HG02938 (cell line): ENCODE data around the gene PDZD2.
"Not testable (repeated sequence)": the region's sequence is repeated elsewhere in the genome, so short reads cannot be mapped to it uniquely, and the experiment has no call there.

Experiments used
- ATAC-seq: cut with Tn5 transposase; IDR thresholded peaks from one replicate; pipeline ENCODE4 v1.9.1; 2021; ENCODE audit warnings: mild to moderate bottlenecking, moderate library complexity; ENCODE audit not compliant: unreplicated experiment

Gene PDZD2

GRCh38 chr5:31731710-31732301 is 92.9 kb downstream of the PDZD2 start:
- no peak for ATAC-seq

DNA sequence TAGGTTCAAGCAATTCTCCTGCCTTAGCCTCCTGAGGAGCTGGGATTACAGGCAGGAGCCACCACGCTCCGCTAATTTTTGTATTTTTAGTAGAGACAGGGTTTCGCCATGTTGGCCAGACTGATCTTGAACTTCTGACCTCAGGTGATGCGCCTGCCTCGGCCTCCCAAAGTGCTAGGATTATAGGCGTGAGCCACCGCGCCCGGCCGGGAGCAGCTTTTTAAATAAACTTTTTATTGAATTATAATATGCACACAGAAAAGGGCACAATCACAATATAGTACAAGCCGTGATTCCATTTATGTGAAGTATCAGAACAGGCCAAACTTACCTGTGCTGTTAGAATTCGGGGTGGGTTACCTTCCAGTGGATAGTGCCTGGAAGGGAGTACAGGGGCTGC is 93.9 kb downstream of the PDZD2 start:
- ATAC-seq = not testable (repeated sequence)

DNA sequence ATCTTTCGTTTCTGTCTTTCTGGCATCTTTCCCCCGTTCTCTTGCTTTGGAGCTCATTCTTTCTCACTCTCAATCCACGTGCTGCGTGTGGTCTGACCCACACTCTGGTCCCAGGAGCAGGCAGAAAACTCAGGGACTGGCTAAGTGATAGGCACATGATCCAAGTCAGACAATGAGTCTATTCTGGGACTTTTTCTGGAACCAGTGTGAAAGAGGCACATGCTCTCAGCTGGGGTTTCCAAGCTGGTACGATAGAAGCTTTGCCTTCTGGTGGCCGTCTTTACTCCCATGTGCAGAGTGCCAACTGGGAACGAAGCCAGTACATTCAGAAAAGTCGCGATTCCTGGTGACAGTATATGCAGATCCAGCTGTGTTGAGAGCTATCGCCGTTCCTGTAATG is 94.4 kb downstream of the PDZD2 start:
- no peak for ATAC-seq

DNA sequence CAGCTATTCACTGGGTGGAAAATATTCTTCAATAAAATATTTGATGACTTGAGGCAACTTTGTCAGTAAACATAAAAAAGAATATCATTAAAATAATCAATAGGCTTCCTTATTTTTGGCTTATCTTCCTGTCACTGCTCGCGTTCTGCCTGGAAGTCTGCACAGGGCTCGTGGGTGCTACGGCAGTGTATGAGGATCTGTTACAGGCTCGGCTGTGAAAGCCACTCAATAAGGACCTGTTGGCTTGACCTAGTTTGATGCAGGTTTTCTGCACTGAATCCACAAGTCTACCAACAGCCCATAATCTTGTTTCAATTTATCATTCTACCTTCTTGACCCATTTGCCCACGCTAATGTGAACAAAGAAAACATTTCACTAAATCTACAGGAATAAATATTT is 97.2 kb downstream of the PDZD2 start:
- ATAC-seq = no peak

- no peak for ATAC-seq
Observed at GRCh38 chr5:31738199-31738598, 99.3 kb downstream of the PDZD2 start.

DNA sequence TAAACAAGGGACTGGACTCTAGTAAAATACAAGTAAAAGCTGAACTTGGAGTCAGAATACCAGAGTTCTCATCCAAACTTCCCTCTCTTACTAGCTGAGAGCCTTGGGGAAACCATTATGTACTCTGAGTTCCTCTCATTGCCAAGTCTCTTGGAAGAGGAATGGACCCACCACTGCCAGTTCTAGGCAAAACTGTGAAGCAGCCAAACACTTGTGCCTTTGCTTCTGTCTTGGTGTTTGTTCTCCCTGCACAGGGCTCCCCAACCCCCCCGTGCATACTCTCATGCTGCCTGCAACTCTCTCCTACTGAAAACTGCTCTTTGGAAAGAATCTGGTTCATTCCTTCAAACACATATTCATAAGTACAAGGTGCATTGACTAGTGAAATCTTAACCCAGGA is 102.6 kb downstream of the PDZD2 start:
- ATAC-seq = no peak

GRCh38 chr5:31743678-31744077 is 104.7 kb downstream of the PDZD2 start:
- no peak for ATAC-seq

DNA sequence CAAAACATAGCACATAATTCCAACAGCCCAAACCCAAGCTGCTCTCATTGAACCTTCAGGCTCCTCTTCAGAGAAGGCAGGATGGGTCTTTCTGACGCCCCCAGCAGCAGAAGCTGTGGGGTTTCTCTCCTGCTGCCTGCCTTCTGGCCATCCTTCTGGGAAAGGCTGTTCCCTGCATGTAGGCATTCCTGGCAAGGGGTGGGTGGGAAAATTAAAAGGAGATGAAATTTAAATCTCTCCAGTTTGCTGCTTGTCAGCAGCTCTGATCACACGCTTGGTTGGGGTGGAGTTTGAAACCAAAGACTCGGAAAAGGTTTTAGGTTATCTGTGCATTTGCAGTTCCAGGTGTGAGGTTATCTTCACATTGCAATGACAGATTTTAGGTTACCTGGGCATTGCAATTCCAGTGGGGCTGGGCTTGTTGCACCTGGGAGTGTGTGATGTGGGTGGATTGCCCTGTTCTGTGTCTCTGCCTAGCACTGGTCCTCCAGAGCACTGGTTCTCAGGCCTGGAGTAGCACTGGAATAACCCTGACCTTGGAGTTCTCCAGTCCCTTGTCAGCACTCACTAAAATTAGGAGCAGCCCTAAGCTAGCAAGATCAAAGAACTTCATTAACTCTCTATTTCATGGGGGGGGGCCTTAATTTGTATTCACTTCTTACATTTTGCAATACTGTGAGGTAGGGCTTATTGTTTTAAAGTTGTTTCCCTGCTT is 109.7 kb downstream of the PDZD2 start:
- ATAC-seq = no peak

- no peak for ATAC-seq
Observed at GRCh38 chr5:31750215-31750614, 111.3 kb downstream of the PDZD2 start.

DNA sequence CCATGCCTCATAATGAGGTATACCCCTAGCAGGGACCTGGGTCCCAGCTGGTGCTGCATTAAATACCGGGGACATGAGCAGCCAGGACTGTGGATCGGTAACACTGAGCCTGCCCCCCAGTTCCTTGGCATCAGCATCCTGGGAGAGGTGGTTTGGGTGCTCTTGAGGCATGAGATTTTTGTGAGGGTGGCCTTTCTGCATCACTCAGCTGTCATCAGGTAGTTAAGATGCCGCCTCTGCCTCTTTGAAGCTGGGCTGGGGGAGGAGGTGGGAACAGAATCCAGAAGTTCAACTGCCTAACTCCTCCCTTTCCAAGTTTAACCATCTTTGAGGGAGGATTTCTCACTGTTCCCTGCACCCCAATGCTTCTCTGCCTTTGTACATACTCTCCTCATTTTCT is 112.7 kb downstream of the PDZD2 start:
- ATAC-seq = no peak

DNA sequence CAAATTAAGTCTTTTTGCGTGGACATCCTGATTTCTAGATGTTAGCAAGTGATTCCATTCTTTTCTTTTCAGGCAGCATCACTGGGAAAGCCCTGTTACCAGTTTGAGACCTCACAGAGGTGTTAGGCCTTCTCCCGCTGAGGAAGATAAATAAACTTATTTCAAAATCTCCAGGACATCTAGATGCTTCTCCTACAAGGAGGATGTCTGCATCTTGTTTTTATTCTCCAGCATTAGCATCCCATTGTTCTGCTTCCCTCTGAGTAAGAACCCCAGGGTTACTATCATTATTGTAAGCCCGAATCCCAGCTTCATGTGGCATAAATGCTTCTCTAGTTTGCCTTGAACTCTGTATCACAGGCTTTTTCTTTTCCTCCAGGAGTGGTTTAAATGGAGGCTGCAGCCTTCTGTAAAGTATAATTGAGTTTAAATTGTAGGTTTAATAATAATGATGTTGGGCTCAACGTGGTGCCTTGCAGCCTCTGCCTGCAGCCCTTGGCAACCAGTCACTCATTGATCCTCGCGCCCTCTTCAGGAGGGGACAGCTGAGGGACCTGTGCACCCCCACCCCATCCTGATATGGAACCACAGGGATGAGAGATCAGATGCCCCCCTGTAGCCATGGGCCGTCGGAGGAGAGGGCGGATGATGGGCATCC is 114.9 kb downstream of the PDZD2 start:
- ATAC-seq = no peak

GRCh38 chr5:31754358-31754704 is 115.4 kb downstream of the PDZD2 start:
- ATAC-seq = no peak

DNA sequence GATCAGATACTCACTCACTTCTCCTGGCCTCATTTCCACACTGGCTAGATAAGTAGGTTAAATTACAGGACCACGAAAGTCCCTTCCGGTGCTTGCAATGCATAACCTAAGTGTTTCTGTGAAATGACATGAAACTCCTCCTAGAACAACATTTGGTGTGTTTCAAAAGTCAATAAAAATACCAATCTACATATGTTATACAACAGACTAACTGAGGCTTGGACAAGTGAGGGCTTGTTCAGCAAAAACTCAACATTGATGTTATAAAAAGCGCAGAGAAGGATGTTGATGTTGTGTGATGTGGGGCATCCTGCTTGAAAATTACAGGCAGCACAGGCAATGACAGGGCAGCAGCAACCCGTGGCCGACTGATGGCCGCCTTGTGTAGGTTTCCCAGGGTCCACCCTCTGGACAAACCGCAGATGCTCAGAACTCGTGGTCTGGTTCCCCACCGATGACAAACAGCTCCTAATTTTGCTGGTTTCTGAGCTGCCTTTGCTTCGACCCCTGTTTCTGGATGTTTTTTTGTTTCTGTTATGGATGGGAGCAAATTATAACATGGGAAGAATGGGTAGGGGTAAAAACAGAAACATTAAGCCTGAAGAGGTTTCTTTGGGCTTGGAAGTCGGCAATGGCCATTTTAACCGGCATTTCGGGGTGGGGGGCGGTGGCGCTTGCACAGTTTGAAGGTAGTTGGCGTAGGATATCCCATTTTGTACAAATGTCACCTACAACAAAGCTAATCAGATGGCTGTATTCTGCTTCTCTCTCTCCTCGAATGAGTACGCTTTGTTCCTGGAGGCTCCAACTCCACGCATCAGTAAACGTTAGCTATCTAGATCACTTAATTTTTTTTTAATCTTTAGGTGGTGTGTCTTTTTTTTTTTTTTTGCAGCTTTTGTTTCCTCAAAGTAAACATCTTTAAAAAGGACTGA is 116.1 kb downstream of the PDZD2 start:
- no peak for ATAC-seq

- no peak for ATAC-seq
Observed at GRCh38 chr5:31755676-31756230, 116.8 kb downstream of the PDZD2 start.

- ATAC-seq = no peak
Observed at GRCh38 chr5:31757806-31758205, 118.9 kb downstream of the PDZD2 start.

DNA sequence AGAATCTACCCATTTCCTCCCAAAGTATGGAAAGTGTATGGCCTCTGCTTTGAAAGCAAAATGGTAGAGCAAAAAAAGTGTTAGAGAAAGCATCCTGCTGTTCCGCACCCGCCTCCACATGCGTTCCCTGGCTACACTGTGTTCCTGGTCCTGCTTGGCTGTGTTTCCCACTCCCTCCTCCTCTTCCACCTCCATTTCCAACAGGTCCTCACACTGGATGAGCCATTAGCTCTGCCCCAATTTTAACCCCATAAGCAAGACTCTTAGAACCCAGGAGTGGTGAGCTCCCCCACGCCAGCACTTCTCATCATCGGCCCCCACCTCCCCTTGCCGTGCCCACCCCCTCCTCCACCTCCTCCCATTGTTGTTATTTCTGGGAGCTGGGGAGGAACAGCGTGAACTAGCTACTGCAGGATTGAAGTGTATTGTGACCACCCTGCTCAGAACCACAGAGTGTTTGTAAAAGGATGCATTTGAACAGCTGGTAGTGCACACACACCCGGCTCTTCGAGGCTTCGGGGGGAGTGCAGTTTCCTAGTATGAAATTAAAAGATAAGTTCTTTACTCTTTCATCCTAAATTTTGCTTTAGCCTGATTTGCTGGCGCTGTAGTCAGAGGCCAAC is 120.0 kb downstream of the PDZD2 start:
- no peak for ATAC-seq

GRCh38 chr5:31759925-31760324 is 121.0 kb downstream of the PDZD2 start:
- ATAC-seq = no peak

GRCh38 chr5:31761877-31762276 is 122.9 kb downstream of the PDZD2 start:
- ATAC-seq = no peak

DNA sequence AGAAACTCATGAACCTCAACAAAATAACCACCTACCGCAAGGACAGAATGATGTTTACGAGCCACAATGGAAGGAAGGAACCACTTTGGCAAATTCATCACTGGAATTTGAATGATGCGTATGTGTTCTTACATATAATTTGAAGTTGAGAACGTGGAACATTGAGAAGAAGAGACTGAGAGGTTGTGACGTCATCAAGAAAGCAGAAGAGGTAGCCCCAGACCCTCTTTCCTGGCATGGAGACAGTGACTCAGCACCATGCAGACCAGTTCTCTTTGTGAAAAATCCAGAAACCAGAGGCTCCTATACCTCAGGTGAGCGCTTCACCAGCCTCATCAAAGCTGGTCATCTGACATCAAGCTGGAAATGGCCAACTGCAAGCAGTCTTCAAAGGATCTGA is 124.5 kb downstream of the PDZD2 start:
- no peak for ATAC-seq

- not testable (repeated sequence) for ATAC-seq
Observed at GRCh38 chr5:31764687-31765086, 125.8 kb downstream of the PDZD2 start.
